ENCODE data around the gene LSG1.

- TF ChIP-seq CTCF (IDR thresholded peaks at IDR 0.05): no peak
- no peak for TF ChIP-seq POLR2A (IDR thresholded peaks at IDR 0.05)
These were observed 17.0 kb upstream of the LSG1 start for GRCh38 chr3:194688946-194689345.
